Kidney epithelial cell (primary cell): ENCODE measurements around the gene ZNF276. TPM values are rescaled to one million over a fixed set of nuclear protein-coding genes. Genes with fewer than 3 reads are reported as not detected.
A peak's percentile ranks its signal among the peaks of the same experiment; 100 is the strongest.

Experiments used
- DNase-seq: peaks from one replicate; pipeline ENCODE4 v3.0.0-alpha.2; 2010; ENCODE audit warnings: low read depth
- H3K27me3 ChIP-seq: 2 replicates; pipeline ENCODE4 v1.6.0; 2011; ENCODE audit warnings: low read length; ENCODE audit not compliant: control insufficient read depth, insufficient read depth
- H3K36me3 ChIP-seq: 2 replicates; pipeline ENCODE4 v1.5.1; 2011; ENCODE audit warnings: low read length; ENCODE audit not compliant: control insufficient read depth, insufficient read depth
- H3K4me3 ChIP-seq: 2 replicates; pipeline ENCODE4 v1.5.1; 2011; ENCODE audit warnings: low read depth, mild to moderate bottlenecking, control low read depth, low read length
- total RNA-seq: library from RNA; depleted of rRNA; stranded (reverse); fragments of >200 nt; gene quantifications from 2 replicates; pipeline ENCODE4 v1.2.3, GENCODE V29; 2015
- TF ChIP-seq, protein P1 (sequence below): IDR thresholded peaks from 2 replicates; pipeline ENCODE4 v1.5.1; 2011; ENCODE audit warnings: mild to moderate bottlenecking, moderate library complexity, low read length, control low read depth, inconsistent platforms; ENCODE audit not compliant: insufficient read depth, poor library complexity, severe bottlenecking

Gene ZNF276
- total RNA-seq, 1 donor from 2014 or later = 21.7 TPM

DNA sequence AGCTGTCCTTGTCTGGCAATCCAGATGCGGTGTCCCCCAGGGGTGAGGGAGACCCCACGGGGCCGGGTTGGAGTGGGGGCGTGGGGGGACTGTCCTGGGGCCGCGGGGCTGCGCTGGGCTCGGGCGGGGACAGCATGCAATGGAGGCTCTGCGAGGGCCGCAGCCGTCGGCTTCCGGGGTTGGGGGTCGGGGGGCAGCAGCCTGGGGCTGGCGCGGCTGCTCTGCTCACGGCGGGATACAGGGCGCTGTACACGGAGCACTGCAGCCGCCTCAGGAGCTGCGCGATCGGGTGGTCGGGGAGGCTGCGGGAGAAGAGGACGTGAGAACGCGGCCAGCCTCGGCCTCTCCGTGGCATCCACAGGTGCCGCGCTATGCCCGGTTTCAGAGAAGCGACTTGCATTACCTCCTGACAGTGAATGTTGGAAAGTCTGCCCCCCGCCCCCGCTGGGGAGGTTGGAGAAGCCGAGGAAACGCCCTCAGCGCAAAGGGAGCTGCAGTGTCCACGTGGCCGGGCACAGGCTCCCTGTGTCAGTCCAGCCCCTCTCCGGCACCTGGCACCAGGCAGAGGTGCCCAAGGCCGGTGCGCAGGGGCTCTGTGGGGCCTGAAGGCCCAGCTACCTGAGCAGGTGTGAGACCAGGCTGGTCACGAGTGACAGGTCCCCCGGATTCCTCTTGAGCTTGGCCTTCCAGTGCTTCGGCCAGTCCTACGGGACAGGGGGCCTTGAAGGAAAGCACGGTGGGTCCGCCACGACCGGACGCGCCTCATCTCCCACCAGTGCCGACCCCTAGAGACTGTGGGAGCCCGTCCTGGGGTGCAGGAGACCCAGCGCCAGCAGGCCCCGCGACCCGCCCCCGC, 10.4 kb upstream of the ZNF276 start:
- no peak for DNase-seq
- TF ChIP-seq, protein P1, sequence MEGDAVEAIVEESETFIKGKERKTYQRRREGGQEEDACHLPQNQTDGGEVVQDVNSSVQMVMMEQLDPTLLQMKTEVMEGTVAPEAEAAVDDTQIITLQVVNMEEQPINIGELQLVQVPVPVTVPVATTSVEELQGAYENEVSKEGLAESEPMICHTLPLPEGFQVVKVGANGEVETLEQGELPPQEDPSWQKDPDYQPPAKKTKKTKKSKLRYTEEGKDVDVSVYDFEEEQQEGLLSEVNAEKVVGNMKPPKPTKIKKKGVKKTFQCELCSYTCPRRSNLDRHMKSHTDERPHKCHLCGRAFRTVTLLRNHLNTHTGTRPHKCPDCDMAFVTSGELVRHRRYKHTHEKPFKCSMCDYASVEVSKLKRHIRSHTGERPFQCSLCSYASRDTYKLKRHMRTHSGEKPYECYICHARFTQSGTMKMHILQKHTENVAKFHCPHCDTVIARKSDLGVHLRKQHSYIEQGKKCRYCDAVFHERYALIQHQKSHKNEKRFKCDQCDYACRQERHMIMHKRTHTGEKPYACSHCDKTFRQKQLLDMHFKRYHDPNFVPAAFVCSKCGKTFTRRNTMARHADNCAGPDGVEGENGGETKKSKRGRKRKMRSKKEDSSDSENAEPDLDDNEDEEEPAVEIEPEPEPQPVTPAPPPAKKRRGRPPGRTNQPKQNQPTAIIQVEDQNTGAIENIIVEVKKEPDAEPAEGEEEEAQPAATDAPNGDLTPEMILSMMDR = no peak
- no peaks in the 10 kb centered on the region for H3K36me3 ChIP-seq
- H3K27me3 ChIP-seq = no peaks in the 10 kb centered on the region
- no peak overlapping the region for H3K4me3 ChIP-seq

DNA sequence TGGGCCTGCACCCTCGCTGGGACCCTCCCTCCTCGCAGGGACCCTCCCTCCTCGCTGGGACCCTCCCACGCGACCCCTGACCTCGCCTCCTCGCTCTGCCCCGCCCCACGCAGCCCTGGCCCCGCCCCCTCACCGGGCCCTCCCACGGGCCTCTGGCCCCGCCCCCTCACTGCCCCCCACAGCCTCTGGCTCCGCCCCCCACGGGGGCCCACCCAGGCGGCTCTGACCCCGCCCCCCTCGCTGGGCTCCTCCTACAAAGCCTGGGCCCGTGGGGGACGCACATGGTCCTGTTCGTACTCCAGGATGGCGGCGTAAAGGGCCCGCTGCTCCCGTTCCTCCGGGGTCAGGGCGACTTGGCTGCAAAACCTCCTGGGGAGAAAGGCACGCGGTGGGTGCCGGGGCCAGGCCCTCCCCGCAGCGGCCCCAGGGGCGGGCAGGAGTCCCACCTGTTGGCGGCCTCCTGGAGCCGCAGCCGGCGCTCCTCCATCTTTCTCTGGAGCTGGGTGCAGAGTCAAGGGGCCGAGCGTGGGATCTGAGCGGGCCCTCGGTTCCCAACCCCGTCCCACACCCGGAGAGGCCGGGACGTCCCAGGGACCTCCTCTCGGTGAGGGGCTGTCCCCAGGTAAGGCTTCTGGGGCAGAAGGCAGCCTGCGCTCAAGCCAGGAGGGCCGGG, 9.6 kb upstream of the ZNF276 start:
- TF ChIP-seq, protein P1 = no peak
- DNase-seq = no peak
- Histone ChIP-seq H3K36me3 (no peaks in the 10 kb centered on the region), H3K27me3 (no peaks in the 10 kb centered on the region), H3K4me3 (peak overlapping the region; percentile 56)

DNA sequence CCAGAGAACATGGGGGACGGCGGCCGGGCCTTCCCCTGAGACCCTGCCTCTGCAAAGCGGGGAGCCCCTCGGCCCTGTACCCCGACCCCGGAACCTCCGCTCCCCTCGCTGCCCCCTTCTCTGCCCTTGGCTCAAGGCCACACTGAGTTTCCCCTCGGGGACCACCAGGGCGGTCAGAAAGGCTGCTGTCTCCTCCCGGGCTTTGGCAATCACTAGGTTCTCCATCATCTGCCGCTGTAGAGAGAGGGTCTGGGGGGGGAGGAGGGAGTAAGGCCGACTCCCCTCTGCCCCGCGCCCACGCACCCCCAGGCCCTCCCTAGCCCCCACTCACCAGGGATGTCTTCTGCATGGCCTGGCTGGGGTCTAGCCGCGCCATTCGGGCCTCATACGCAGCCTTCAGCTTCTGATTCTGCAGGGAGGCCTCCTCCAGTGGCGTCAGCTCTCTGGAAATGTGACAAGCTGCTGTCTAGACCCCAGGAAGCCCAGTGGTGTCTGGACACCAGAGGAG, 9.0 kb upstream of the ZNF276 start:
- H3K27me3 ChIP-seq = no peaks in the 10 kb centered on the region
- H3K36me3 ChIP-seq = no peaks in the 10 kb centered on the region
- no peak for DNase-seq
- TF ChIP-seq, protein P1 = no peak
- peak overlapping the region; percentile 56 for H3K4me3 ChIP-seq

DNA sequence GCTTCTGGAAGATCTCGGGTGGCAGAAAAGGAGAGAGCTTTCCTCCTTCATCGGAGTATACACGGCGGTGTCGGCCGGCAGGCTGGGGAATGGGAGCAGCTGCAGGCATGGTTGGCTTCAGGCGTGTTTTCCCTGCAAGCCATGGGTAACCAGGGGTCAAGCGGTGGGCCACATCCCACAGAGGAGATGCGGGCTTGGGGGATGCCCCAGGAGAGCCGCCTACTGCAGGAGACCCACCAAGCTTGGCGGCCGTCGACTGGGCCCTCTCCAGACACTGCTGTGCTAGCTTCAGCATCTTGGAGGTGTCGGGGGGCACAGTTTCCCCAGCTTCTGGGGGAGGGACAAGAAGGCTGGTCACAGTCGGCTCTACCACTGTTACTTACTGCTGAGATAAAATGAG, 4.8 kb upstream of the ZNF276 start:
- Histone ChIP-seq H3K27me3 (no peaks in the 10 kb centered on the region), H3K4me3 (no peak overlapping the region), H3K36me3 (no peaks in the 10 kb centered on the region)
- TF ChIP-seq, protein P1 = no peak
- no peak for DNase-seq

DNA sequence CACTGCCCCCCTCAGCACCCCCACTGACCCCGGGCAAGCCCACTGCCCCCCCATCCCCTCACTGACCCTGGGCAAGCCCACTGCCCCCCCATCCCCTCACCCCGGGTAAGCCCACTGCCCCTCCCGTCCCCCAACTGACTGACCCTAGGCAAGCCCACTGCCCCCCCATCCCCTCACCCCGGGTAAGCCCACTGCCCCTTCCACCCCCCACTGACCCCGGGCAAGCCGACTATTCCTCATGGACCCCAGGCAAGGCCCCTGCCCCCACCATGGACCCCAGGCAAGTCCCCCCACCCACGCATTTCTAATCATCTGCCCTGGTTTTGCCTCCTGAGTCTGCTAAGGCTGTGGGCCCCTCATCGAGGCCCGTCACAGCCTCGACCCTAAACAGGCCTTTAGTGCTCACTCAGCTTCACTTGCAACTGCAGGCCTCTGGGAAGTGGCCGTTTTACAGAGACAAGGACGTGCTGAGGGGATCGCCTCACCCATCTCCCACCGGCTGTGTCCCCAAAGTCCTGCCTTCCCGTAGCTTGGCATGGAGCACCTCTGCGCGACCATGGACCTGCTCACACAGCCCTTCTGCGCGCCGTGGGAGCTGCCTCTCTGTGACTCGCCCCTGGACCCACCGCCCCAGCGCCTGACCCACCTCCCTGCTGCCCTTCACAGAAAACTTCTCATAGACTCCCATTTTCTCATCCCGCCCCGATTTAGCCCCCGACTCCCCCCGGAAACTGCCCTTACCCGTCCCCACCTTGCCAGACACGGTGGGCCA, 4.2 kb upstream of the ZNF276 start:
- TF ChIP-seq, protein P1 = no peak
- DNase-seq = no peak
- H3K4me3 ChIP-seq = no peak overlapping the region

More for the DNA sequence above, 4.2 kb upstream of the ZNF276 start:
- Histone ChIP-seq H3K36me3 (no peaks in the 10 kb centered on the region), H3K27me3 (no peaks in the 10 kb centered on the region)
